ENCODE results near the gene CARD14. TPM values are rescaled to one million over a fixed set of nuclear protein-coding genes. Genes with fewer than 3 reads are reported as not detected.

Gene CARD14
- total RNA-seq, 1 donor from 2014 or later, result 5.4 TPM

GRCh38 chr17:80208050-80208449 is 38.2 kb downstream of the CARD14 start:
- Mint-ChIP-seq H3K36me3 (peaks cover 10% of the 10 kb centered on the region), H3K4me3 (no peak overlapping the region), H3K27ac (no peak overlapping the region), H3K9me3 (no peaks in the 10 kb centered on the region), H3K4me1 (no peaks in the 10 kb centered on the region), H3K27me3 (ENCODE audit: low read depth) (no peaks in the 10 kb centered on the region)
- no peak for DNase-seq (ENCODE audit: low spot score in 2 of 2, unreplicated experiment in 2 of 2)
- TF ChIP-seq CTCF (IDR thresholded peaks at IDR 0.05; ENCODE audit: unreplicated experiment), result no peak

GRCh38 chr17:80209765-80210164 is 39.9 kb downstream of the CARD14 start:
- peaks cover 10% of the 10 kb centered on the region for H3K36me3 Mint-ChIP-seq
- H3K27me3 Mint-ChIP-seq (ENCODE audit: low read depth), result no peaks in the 10 kb centered on the region
- no peaks in the 10 kb centered on the region for H3K4me1 Mint-ChIP-seq
- H3K27ac Mint-ChIP-seq, result no peak overlapping the region
- H3K4me3 Mint-ChIP-seq, result no peak overlapping the region
- no peak for DNase-seq (ENCODE audit: low spot score in 2 of 2, unreplicated experiment in 2 of 2)
- no peaks in the 10 kb centered on the region for H3K9me3 Mint-ChIP-seq
- no peak for TF ChIP-seq CTCF (IDR thresholded peaks at IDR 0.05; ENCODE audit: unreplicated experiment)

- Mint-ChIP-seq H3K4me3 (no peak overlapping the region), H3K36me3 (peaks cover 10% of the 10 kb centered on the region), H3K9me3 (no peaks in the 10 kb centered on the region), H3K27ac (no peak overlapping the region), H3K27me3 (ENCODE audit: low read depth) (no peaks in the 10 kb centered on the region), H3K4me1 (no peaks in the 10 kb centered on the region)
- no peak for DNase-seq (ENCODE audit: low spot score in 2 of 2, unreplicated experiment in 2 of 2)
- TF ChIP-seq CTCF (IDR thresholded peaks at IDR 0.05; ENCODE audit: unreplicated experiment), result no peak
These were observed 40.7 kb downstream of the CARD14 start for GRCh38 chr17:80210348-80211108.

- peaks cover 9% of the 10 kb centered on the region for H3K36me3 Mint-ChIP-seq
- no peaks in the 10 kb centered on the region for H3K27me3 Mint-ChIP-seq (ENCODE audit: low read depth)
- no peaks in the 10 kb centered on the region for H3K4me1 Mint-ChIP-seq
- DNase-seq (ENCODE audit: low spot score in 2 of 2, unreplicated experiment in 2 of 2), result no peak
- no peak overlapping the region for H3K27ac Mint-ChIP-seq
- H3K4me3 Mint-ChIP-seq, result no peak overlapping the region
- no peak for TF ChIP-seq CTCF (IDR thresholded peaks at IDR 0.05; ENCODE audit: unreplicated experiment)
- no peaks in the 10 kb centered on the region for H3K9me3 Mint-ChIP-seq
These were observed 42.3 kb downstream of the CARD14 start for GRCh38 chr17:80212109-80212508.

GRCh38 chr17:80212511-80212910 is 42.7 kb downstream of the CARD14 start:
- Mint-ChIP-seq H3K4me1 (no peaks in the 10 kb centered on the region), H3K36me3 (peaks cover 11% of the 10 kb centered on the region), H3K9me3 (no peaks in the 10 kb centered on the region), H3K27ac (no peak overlapping the region), H3K4me3 (no peak overlapping the region), H3K27me3 (ENCODE audit: low read depth) (no peaks in the 10 kb centered on the region)
- TF ChIP-seq CTCF (IDR thresholded peaks at IDR 0.05; ENCODE audit: unreplicated experiment), result no peak
- no peak for DNase-seq (ENCODE audit: low spot score in 2 of 2, unreplicated experiment in 2 of 2)

Measured in mesothelial cell of epicardium (in vitro differentiated cells).